Brain microvascular endothelial cell (primary cell): ENCODE measurements around the gene CBL.
A peak's percentile ranks its signal among the peaks of the same experiment; 100 is the strongest.

ENCODE experiments used
- DNase-seq: peaks from one replicate; pipeline ENCODE4 v3.0.0-alpha.2; 2020
- H3K27ac ChIP-seq: fragments of 250-450 bp; sonication (Bioruptor Pico); 2 replicates; pipeline ENCODE4 v1.5.1; 2020; ENCODE audit warnings: mild to moderate bottlenecking, moderate library complexity
- H3K27me3 ChIP-seq: fragments of 250-450 bp; sonication (Bioruptor Pico); replicated peaks from 2 replicates; pipeline ENCODE4 v1.5.1; 2020; ENCODE audit warnings: mild to moderate bottlenecking
- H3K36me3 ChIP-seq: fragments of 250-450 bp; sonication (Bioruptor Pico); replicated peaks from 2 replicates; pipeline ENCODE4 v1.5.1; 2020; ENCODE audit warnings: mild to moderate bottlenecking
- H3K4me3 ChIP-seq: 2 replicates; pipeline ENCODE4 v1.5.1; 2011; ENCODE audit warnings: low read depth, mild to moderate bottlenecking, control low read depth, low read length, moderate library complexity
- in situ Hi-C: cut with HindIII; loops from 2 replicates; pipeline ENCODE4 v1.10.0; 2017; ENCODE audit warnings: low sequenced_read_pairs, low pct_ligation_motif_present
- TF ChIP-seq, protein P1 (sequence below): IDR thresholded peaks from 2 replicates; pipeline ENCODE4 v1.5.1; 2011; ENCODE audit warnings: low read depth, mild to moderate bottlenecking, moderate library complexity, low read length, control low read depth, inconsistent platforms; ENCODE audit errors: missing control alignments

CBL gene

DNA sequence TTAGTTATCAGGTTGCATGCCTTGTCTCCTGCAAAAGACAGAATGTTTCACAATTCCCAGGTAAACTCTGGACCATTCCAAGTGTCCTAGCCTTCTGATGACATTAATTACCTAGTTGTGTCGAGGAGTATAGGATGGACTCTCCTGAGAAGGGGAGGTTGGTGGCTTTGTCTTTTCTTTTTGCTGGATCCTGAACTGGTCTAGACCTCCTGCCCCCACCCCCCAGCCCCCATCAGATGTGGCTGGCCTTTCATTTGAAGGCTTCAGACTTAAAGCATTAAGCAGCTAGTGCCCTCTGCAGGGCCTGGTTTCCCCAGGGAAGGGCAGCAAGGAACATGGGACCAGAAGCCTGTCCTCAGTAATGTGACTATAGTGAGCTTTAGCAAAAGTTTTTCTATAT lies 101.1 kb downstream of the CBL start:
- no peak for DNase-seq
- in situ Hi-C loops, result no loop called here
- Histone ChIP-seq H3K36me3 (peaks cover 17% of the 10 kb centered on the region), H3K4me3 (no peak overlapping the region), H3K27me3 (no peaks in the 10 kb centered on the region), H3K27ac (no peak overlapping the region)
- TF ChIP-seq, protein P1, sequence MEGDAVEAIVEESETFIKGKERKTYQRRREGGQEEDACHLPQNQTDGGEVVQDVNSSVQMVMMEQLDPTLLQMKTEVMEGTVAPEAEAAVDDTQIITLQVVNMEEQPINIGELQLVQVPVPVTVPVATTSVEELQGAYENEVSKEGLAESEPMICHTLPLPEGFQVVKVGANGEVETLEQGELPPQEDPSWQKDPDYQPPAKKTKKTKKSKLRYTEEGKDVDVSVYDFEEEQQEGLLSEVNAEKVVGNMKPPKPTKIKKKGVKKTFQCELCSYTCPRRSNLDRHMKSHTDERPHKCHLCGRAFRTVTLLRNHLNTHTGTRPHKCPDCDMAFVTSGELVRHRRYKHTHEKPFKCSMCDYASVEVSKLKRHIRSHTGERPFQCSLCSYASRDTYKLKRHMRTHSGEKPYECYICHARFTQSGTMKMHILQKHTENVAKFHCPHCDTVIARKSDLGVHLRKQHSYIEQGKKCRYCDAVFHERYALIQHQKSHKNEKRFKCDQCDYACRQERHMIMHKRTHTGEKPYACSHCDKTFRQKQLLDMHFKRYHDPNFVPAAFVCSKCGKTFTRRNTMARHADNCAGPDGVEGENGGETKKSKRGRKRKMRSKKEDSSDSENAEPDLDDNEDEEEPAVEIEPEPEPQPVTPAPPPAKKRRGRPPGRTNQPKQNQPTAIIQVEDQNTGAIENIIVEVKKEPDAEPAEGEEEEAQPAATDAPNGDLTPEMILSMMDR, result peak; percentile 44

DNA sequence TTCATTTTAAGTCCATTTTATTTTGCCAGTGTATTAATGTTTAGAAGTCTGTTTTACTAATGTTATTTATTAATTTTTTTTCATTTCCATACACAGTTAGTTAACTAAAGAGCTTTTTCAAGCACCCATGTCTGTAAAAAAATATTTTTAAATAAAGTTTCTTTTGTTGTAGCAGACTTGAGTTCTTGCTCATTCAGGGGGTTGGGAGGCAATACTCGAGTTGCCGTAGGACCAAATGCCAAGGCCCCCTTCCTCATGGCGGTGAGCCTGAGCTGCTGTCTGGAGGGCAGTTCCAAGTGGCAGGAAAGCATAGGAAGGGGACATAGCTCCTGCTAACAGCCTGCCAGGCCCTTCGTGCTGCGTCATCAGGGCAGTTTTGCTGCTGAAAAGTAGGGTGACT lies 101.8 kb downstream of the CBL start:
- no peak for DNase-seq
- H3K36me3 ChIP-seq, result peaks cover 13% of the 10 kb centered on the region
- no peak overlapping the region for H3K4me3 ChIP-seq
- TF ChIP-seq, protein P1, result no peak
- in situ Hi-C loops, result no loop called here
- H3K27me3 ChIP-seq, result no peaks in the 10 kb centered on the region
- H3K27ac ChIP-seq, result no peak overlapping the region

DNA sequence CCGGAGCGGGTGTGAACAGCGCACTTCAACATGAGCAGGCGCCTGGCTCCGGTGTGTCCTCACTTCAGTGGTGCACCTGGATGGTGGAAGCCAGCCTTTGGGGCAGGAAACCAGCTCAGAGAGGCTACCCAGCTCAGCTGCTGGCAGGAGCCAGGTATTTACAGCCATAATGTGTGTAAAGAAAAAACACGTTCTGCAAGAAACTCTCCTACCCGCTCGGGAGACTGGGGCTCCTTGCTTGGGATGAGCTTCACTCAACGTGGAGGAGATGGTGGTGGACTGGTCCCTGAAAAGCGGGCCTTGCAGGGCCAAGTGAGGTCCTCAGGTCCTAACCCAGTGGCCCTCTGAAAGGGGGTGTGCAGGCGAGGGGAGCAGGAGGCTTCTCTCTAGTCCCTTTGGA lies 103.3 kb downstream of the CBL start:
- Histone ChIP-seq H3K27ac (no peak overlapping the region), H3K36me3 (peaks cover 5% of the 10 kb centered on the region), H3K27me3 (no peaks in the 10 kb centered on the region), H3K4me3 (no peak overlapping the region)
- TF ChIP-seq, protein P1, result no peak
- DNase-seq, result no peak
- in situ Hi-C loops, result no loop called here

DNA sequence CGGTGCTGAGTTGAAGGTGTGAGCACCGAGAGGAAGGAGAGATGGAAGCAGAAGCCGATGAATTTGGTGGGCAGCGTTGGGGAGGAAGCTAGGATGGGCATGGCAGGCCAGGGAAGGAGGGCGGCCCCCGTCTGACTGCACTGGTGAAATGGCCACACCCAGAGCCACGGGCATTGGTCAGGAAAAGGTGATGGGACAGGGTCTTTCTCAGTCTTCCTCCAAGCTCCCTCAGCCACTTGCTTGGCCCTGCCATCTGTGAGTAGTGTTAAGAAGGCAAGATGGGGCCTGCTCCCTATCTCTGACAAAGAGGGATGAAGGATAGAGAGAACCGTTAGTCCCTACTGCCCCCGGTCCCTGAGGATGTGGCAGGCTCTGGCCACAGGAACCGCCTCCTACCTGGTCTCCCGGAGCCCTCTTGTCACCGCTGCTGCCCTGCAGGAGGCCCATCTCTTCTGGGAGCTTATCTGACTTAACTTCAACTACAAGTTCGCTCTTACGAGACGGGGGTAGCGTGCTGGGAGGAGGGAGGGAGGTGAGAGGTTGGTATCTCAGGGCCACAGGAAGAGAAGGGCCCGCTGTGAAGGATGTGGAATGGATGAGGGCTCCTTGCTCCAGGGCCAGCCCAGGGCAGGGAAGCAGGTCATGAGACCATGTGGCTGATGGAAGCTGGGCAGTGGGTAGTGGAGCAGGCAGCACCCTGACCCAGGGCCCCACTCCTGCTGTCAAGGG lies 104.0 kb downstream of the CBL start:
- peaks cover 5% of the 10 kb centered on the region for H3K36me3 ChIP-seq
- H3K27me3 ChIP-seq, result no peaks in the 10 kb centered on the region
- in situ Hi-C loops, result no loop called here
- TF ChIP-seq, protein P1, result no peak
- DNase-seq, result no peak
- no peak overlapping the region for H3K27ac ChIP-seq
- no peak overlapping the region for H3K4me3 ChIP-seq

DNA sequence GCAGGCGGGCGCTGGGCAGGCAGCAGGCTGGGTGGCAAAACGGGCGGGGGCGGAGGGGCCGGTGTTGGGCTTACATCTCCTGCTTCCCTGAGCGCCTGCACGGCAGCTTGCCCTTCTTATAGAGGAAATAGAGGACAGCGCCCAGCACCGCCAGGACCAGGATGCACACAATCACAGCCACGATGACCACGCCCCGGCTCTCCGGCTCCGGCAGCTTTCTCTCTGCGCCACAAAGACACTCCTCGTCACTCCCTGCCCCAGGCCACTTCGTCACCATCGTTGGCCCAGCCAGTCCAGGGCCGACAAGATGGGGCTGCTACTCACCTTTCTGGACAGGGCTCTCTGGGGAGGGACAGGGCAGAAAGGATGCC lies 104.5 kb downstream of the CBL start:
- in situ Hi-C loops, result no loop called here
- H3K27ac ChIP-seq, result no peak overlapping the region
- no peak overlapping the region for H3K4me3 ChIP-seq
- DNase-seq, result no peak
- H3K27me3 ChIP-seq, result no peaks in the 10 kb centered on the region
- TF ChIP-seq, protein P1, result no peak
- H3K36me3 ChIP-seq, result peaks cover 5% of the 10 kb centered on the region

DNA sequence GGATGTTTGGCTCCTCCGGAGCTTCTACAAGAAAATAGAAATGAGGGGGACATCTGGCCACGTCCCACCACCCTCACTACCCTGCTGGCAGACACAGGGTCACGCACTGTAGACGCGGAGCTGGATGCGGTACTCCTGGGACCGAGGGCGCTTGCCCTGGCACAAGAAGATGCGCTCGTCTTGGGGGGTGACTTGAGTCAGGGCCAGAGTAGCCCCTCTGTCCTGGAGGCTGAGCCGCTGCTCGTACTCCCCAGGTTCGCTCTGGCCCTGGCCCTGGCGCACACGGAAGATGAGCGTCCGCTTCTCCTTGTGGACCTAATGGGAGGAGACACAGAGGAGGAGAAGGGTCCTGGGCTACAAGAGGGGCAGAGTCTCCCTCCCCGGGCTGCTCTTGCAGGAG lies 108.6 kb downstream of the CBL start:
- in situ Hi-C loops, result no loop called here
- H3K27ac ChIP-seq, result no peak overlapping the region
- no peak overlapping the region for H3K4me3 ChIP-seq
- TF ChIP-seq, protein P1, result no peak
- H3K36me3 ChIP-seq, result no peaks in the 10 kb centered on the region
- no peaks in the 10 kb centered on the region for H3K27me3 ChIP-seq
- DNase-seq, result no peak
